ENCODE measurements around the gene ZSWIM7. TPM values are rescaled to one million over a fixed set of nuclear protein-coding genes. Genes with fewer than 3 reads are reported as not detected.
A peak's percentile ranks its signal among the peaks of the same experiment; 100 is the strongest.

The ZSWIM7 gene
- polyA plus RNA-seq, 3 donors, result 43.1 to 70.1 (median 67.1) TPM

GRCh38 chr17:15944759-15945526 lies 54.6 kb downstream of the ZSWIM7 start, which contains the start of gene ADORA2B:
ADORA2B (plus strand) TSS chr17:15945130; CDS start chr17:15945249, 119 bp downstream.
- Histone ChIP-seq H3K79me2 (ENCODE audit: insufficient read depth, low read length) (peaks cover 15% of the 10 kb centered on the region), H3K27ac (ENCODE audit: low read depth in 1 of 2, low read length in 2 of 2) (peak within 1 kb of the TSS in 1 of 2 donors; percentile 83), H3K9ac (ENCODE audit: insufficient read depth, low read length, poor library complexity, severe bottlenecking) (peak within 1 kb of the TSS; percentile 78), H3K4me2 (replicated peaks; ENCODE audit: extremely low read depth, low read length, poor library complexity, severe bottlenecking) (peak within 1 kb of the TSS; percentile 87), H3K27me3 (ENCODE audit: control insufficient read depth in 2 of 2, insufficient read depth in 2 of 2, low read length in 2 of 2) (peaks cover 0 to 5% of the 10 kb centered on the region in 2 donors), H3K4me3 (replicated peaks in 1 of 3; ENCODE audit: low read depth in 2 of 3, low read length in 3 of 3) (peak within 1 kb of the TSS; percentile 68 to 79 (median 72)), H3K36me3 (replicated peaks in 1 of 2; ENCODE audit: control insufficient read depth in 1 of 2, insufficient read depth in 2 of 2, low read length in 2 of 2) (peaks cover 0 to 12% of the 10 kb centered on the region in 2 donors), H3K9me3 (replicated peaks in 1 of 2; ENCODE audit: control insufficient read depth in 1 of 2, insufficient read depth in 1 of 2, low read length in 2 of 2) (peaks cover 22 to 24% of the 10 kb centered on the region in 2 donors), H2AFZ (ENCODE audit: insufficient read depth, low read depth, low read length, poor library complexity, severe bottlenecking) (peak within 1 kb of the TSS; percentile 92), H4K20me1 (ENCODE audit: insufficient read depth, low read length) (no peaks in the 10 kb centered on the region), H3K4me1 (ENCODE audit: control insufficient read depth in 1 of 2, insufficient read depth in 2 of 2, low read length in 2 of 2) (peaks cover 58 to 65% of the 10 kb centered on the region in 2 donors)
- Mint-ChIP-seq H3K4me1 (peaks cover 49% of the 10 kb centered on the region), H3K27me3 (ENCODE audit: low read depth in 3 of 3) (peaks cover 2 to 18% (median 6%) of the 10 kb centered on the region in 3 donors), H3K27ac (peak within 1 kb of the TSS; percentile 83 to 98 (median 94)), H3K9me3 (peaks cover 17 to 28% (median 25%) of the 10 kb centered on the region in 7 donors), H3K36me3 (peaks cover 24 to 29% of the 10 kb centered on the region in 2 donors), H3K4me3 (peak within 1 kb of the TSS; percentile 80 to 89)
- TF ChIP-seq CTCF (IDR thresholded peaks at IDR 0.05), result peak; percentile 79
- peak; percentile 66 to 78 (median 69) for DNase-seq
- intact Hi-C loops (cut with micrococcal nuclease), result loop anchor here in 1 of 2 donors (5.0 kb wide), 2 partner anchors 52 to 53 kb away; partner anchors contain the start of genes TTC19 and ZSWIM7
- WGBS (ENCODE audit: insufficient coverage), result under 1% methylated on average over 88 of the region's 88 CpGs

- no peak for TF ChIP-seq CTCF (IDR thresholded peaks at IDR 0.05)
- peaks cover 58 to 65% of the 10 kb centered on the region in 2 donors for H3K4me1 ChIP-seq (ENCODE audit: control insufficient read depth in 1 of 2, insufficient read depth in 2 of 2, low read length in 2 of 2)
Observed at GRCh38 chr17:15943971-15944758, 55.3 kb downstream of the ZSWIM7 start.

More at GRCh38 chr17:15943971-15944758, 55.3 kb downstream of the ZSWIM7 start:
- Mint-ChIP-seq H3K4me3 (peak overlapping the region; percentile 79 to 89), H3K27ac (peak overlapping the region; percentile 83 to 98 (median 94)), H3K9me3 (peaks cover 18 to 32% (median 26%) of the 10 kb centered on the region in 7 donors), H3K36me3 (peaks cover 21 to 29% of the 10 kb centered on the region in 2 donors), H3K4me1 (peaks cover 49% of the 10 kb centered on the region), H3K27me3 (ENCODE audit: low read depth in 3 of 3) (peaks cover 2 to 18% (median 6%) of the 10 kb centered on the region in 3 donors)
- peaks cover 0 to 13% of the 10 kb centered on the region in 2 donors for H3K36me3 ChIP-seq (replicated peaks in 1 of 2; ENCODE audit: control insufficient read depth in 1 of 2, insufficient read depth in 2 of 2, low read length in 2 of 2)
- DNase-seq, result no peak
- peaks cover 15% of the 10 kb centered on the region for H3K79me2 ChIP-seq (ENCODE audit: insufficient read depth, low read length)
- H3K9ac ChIP-seq (ENCODE audit: insufficient read depth, low read length, poor library complexity, severe bottlenecking), result peak overlapping the region; percentile 78
- peak overlapping the region; percentile 34 to 79 (median 63) for H3K4me3 ChIP-seq (replicated peaks in 1 of 3; ENCODE audit: low read depth in 2 of 3, low read length in 3 of 3)
- H3K4me2 ChIP-seq (replicated peaks; ENCODE audit: extremely low read depth, low read length, poor library complexity, severe bottlenecking), result peak overlapping the region; percentile 87
- peak overlapping the region in 1 of 2 donors; percentile 83 for H3K27ac ChIP-seq (ENCODE audit: low read depth in 1 of 2, low read length in 2 of 2)
- intact Hi-C loops (cut with micrococcal nuclease), result loop anchor here in 1 of 2 donors (5.0 kb wide), 1 partner anchor 52 kb away; no protein-coding TSS in a partner anchor
- 19% methylated on average over 39 of the region's 40 CpGs for WGBS (ENCODE audit: insufficient coverage)
- peaks cover 22 to 27% of the 10 kb centered on the region in 2 donors for H3K9me3 ChIP-seq (replicated peaks in 1 of 2; ENCODE audit: control insufficient read depth in 1 of 2, insufficient read depth in 1 of 2, low read length in 2 of 2)
- H2AFZ ChIP-seq (ENCODE audit: insufficient read depth, low read depth, low read length, poor library complexity, severe bottlenecking), result peak overlapping the region; percentile 92
- H3K27me3 ChIP-seq (ENCODE audit: control insufficient read depth in 2 of 2, insufficient read depth in 2 of 2, low read length in 2 of 2), result peaks cover 0 to 5% of the 10 kb centered on the region in 2 donors
- no peaks in the 10 kb centered on the region for H4K20me1 ChIP-seq (ENCODE audit: insufficient read depth, low read length)
